Heart right ventricle (tissue), 16 donors: ENCODE data around the gene TMPRSS4. TPM values are rescaled to one million over a fixed set of nuclear protein-coding genes. Genes with fewer than 3 reads are reported as not detected.

Experiments used
- ATAC-seq, 8 donors: fragments of 200-7000 bp; cut with Tn5 transposase; one replicate each; pipeline ENCODE4 v1.9.1; 2020; ENCODE audit warnings: mild to moderate bottlenecking in 8 of 8, moderate library complexity in 8 of 8, moderate number of reproducible peaks in 1 of 8
- DNase-seq, 2 donors: peaks; one replicate each; pipeline ENCODE4 v3.0.0-alpha.2; 2020
- H3K27ac ChIP-seq, 10 donors: fragments of 200-600 bp; sonication (generic) in 2 of 10; one replicate each; pipeline versions ENCODE4 v1.5.0 to v1.8.0; 2020 to 2022; ENCODE audit warnings: mild to moderate bottlenecking in 3 of 10
- H3K27me3 ChIP-seq, 7 donors: fragments of 200-600 bp; one replicate each; pipeline ENCODE4 v1.8.0; 2021 to 2022; ENCODE audit warnings: mild to moderate bottlenecking in 2 of 7
- H3K36me3 ChIP-seq, 9 donors: fragments of 200-600 bp; sonication (generic) in 1 of 9; one replicate each; pipeline versions ENCODE4 v1.5.0 to v1.8.0; 2020 to 2022; ENCODE audit warnings: mild to moderate bottlenecking in 2 of 9
- H3K4me1 ChIP-seq, 9 donors: fragments of 200-600 bp; sonication (generic) in 1 of 9; one replicate each; pipeline versions ENCODE4 v1.5.0 to v1.8.0; 2020 to 2022; ENCODE audit warnings: mild to moderate bottlenecking in 4 of 9
- H3K4me3 ChIP-seq, 10 donors: fragments of 200-600 bp; sonication (generic) in 2 of 10; one replicate each; pipeline versions ENCODE4 v1.5.0 to v1.8.0; 2020 to 2022; ENCODE audit warnings: mild to moderate bottlenecking in 7 of 10, moderate library complexity in 2 of 10
- H3K9me3 ChIP-seq, 11 donors: fragments of 200-600 bp in 10 of 11; sonication (generic) in 2 of 11; one replicate each; pipeline versions ENCODE4 v1.5.0 to v1.8.0; 2013 to 2022; ENCODE audit warnings: mild to moderate bottlenecking in 2 of 11, control low read depth in 1 of 11, moderate library complexity in 1 of 11
- CTCF ChIP-seq, 9 donors: fragments of 200-600 bp; sonication (generic) in 2 of 9; IDR thresholded peaks; one replicate each; pipeline versions ENCODE4 v1.5.0 to v1.8.0; 2021 to 2022; ENCODE audit warnings: antibody characterized with exemption in 9 of 9, mild to moderate bottlenecking in 5 of 9, moderate library complexity in 1 of 9
- WGBS, 2 donors: extraction: QIAGEN DNeasy Blood & Tissue Kit; methylation state at CpG; one replicate each; pipeline ENCODE4 v1.1.7; 2013; ENCODE audit warnings: inconsistent platforms in 1 of 2; 5-methylcytosine and 5-hydroxymethylcytosine counted together
- intact Hi-C, 10 donors: fragments of 100-400 bp; cut with DNase I; formaldehyde crosslinking; loops; one replicate each; pipeline versions ENCODE4 v1.11.1 to v1.14.2; 2022
- polyA plus RNA-seq, 2 donors: library from polyadenylated mRNA; stranded (reverse); fragments of 200-250 nt; gene quantifications; one replicate each; pipeline ENCODE4 v1.2.3, GENCODE V29; 2013
- total RNA-seq, 10 donors: library from RNA; stranded (reverse); fragmentation: NEBNext Ultra II Directional in 3 of 10; extraction: Animal tissue kit (Norgen Biotek cat#: 25700) in 3 of 10; gene quantifications; one replicate each; pipeline versions ENCODE4 v1.2.1 to v1.2.4, GENCODE V29; 2021 to 2023
- donor health status: Arrhythmogenic right ventricular cardiomyopathy.
- donor health status: ischemic (EF 13 %, LVEDD 7.1; RV severe dilation, severe dysfunction).
- donor health status: healthy with polysubstance abuse.
- donor health status: DM: no; HTN: yes; CAD: no.
- donor health status: DM: no; HTN: no; CAD: no.
- donor health status: ischemic (EF 25% LVEDD 6.9; RV normal size, moderate dysfunction).
- donor health status: ischemic (EF 25% LVEDD 5.7; RV mildly dilated, moderate dysfunction).
- donor health status: healthy.
- donor health status: DM: yes; HTN: yes; CAD: no.
- donor health status: Ischemic cardiomyopathy.
- donor health status: ischemic (EF 35%, LVEDD 5.7; RV mildly dilated, moderate dysfunction).
- donor health status: nonischemic (EF 11% LVEDD 7.7; RV severe dilation, severe dysfunction).
- donor health status: DM: yes; HTN: yes; CAD: no.
- donor health status: PGD.
- donor health status: ischemic (EF 29% LVEDD 5.4; RV normal size, mild dysfunction).
- donor health status: nonischemic (EF 23%, LVEDD 6.1; RV moderate dilation, normal function).

The TMPRSS4 gene
- total and polyA plus RNA-seq, 12 donors: 0.34 to 1.4 (median 0.84) TPM; not detected in 8

GRCh38 chr11:118058311-118059245, 18.3 kb upstream of the TMPRSS4 start:
- 83 to 87% methylated on average over 20 of the region's 20 CpGs for WGBS, 2 donors
- no peak overlapping the region for H3K4me3 ChIP-seq
- DNase-seq (no peak), ATAC-seq (no peak)
- no peaks in the 10 kb centered on the region for H3K27me3 ChIP-seq
- peaks cover 0 to 20% (median 2%) of the 10 kb centered on the region in 9 donors for H3K4me1 ChIP-seq
- intact Hi-C loops: loop anchor here (5.0 to 10.0 kb wide), 5 partner anchors 104 to 634 kb away; no protein-coding TSS in a partner anchor
- TF ChIP-seq CTCF (IDR thresholded peaks at IDR 0.05): no peak
- no peaks in the 10 kb centered on the region for H3K9me3 ChIP-seq
- no peaks in the 10 kb centered on the region for H3K36me3 ChIP-seq
- no peak overlapping the region for H3K27ac ChIP-seq

GRCh38 chr11:118059246-118059940, 17.5 kb upstream of the TMPRSS4 start:
- Histone ChIP-seq H3K36me3 (no peaks in the 10 kb centered on the region), H3K27me3 (no peaks in the 10 kb centered on the region), H3K27ac (no peak overlapping the region), H3K4me3 (no peak overlapping the region), H3K4me1 (peaks cover 0 to 19% (median 2%) of the 10 kb centered on the region in 9 donors), H3K9me3 (no peaks in the 10 kb centered on the region)
- TF ChIP-seq CTCF (IDR thresholded peaks at IDR 0.05): no peak
- WGBS, 2 donors: 91 to 92% methylated on average over 11 of the region's 11 CpGs
- DNase-seq (no peak), ATAC-seq (no peak)
- intact Hi-C loops: loop anchor here (5.0 to 10.0 kb wide), 5 partner anchors 105 to 635 kb away; no protein-coding TSS in a partner anchor

GRCh38 chr11:118060081-118060661, 16.7 kb upstream of the TMPRSS4 start:
- intact Hi-C loops: no loop called here
- Histone ChIP-seq H3K27ac (no peak overlapping the region), H3K27me3 (no peaks in the 10 kb centered on the region), H3K36me3 (no peaks in the 10 kb centered on the region), H3K4me3 (no peak overlapping the region), H3K4me1 (peaks cover 0 to 19% (median under 1%) of the 10 kb centered on the region in 9 donors), H3K9me3 (no peaks in the 10 kb centered on the region)
- no peak for DNase-seq
- no peak for TF ChIP-seq CTCF (IDR thresholded peaks at IDR 0.05)
- peak in 3 of 8 donors; percentile 9 to 16 (median 10) for ATAC-seq
- 91 to 94% methylated on average over 10 of the region's 10 CpGs for WGBS, 2 donors

- TF ChIP-seq CTCF (IDR thresholded peaks at IDR 0.05): no peak
- Histone ChIP-seq H3K4me1 (peaks cover 0 to 19% (median 0%) of the 10 kb centered on the region in 9 donors), H3K27me3 (no peaks in the 10 kb centered on the region), H3K9me3 (no peaks in the 10 kb centered on the region), H3K36me3 (no peaks in the 10 kb centered on the region), H3K4me3 (no peak overlapping the region), H3K27ac (no peak overlapping the region)
- peak in 7 of 8 donors; percentile 24 to 73 (median 52) for ATAC-seq
- no peak for DNase-seq
- WGBS, 2 donors: 52 to 67% methylated on average over 7 of the region's 7 CpGs
- intact Hi-C loops: no loop called here
Observed at GRCh38 chr11:118060869-118061268, 16.0 kb upstream of the TMPRSS4 start.
